Colonic mucosa (tissue), 4 donors: ENCODE results near the gene CST8. TPM values are rescaled to one million over a fixed set of nuclear protein-coding genes. Genes with fewer than 3 reads are reported as not detected.

Experiments used
- DNase-seq: peaks from one replicate; pipeline ENCODE4 v3.0.0-alpha.2; 2020
- H3K27ac ChIP-seq: fragments of 200-600 bp; one replicate; pipeline ENCODE4 v1.8.0; 2021
- H3K27me3 ChIP-seq: fragments of 200-600 bp; one replicate; pipeline ENCODE4 v1.8.0; 2021
- H3K36me3 ChIP-seq: fragments of 200-600 bp; one replicate; pipeline ENCODE4 v1.8.0; 2021
- H3K4me1 ChIP-seq: fragments of 200-600 bp; one replicate; pipeline ENCODE4 v1.8.0; 2021; ENCODE audit warnings: mild to moderate bottlenecking
- H3K4me3 ChIP-seq: fragments of 200-600 bp; one replicate; pipeline ENCODE4 v1.8.0; 2021
- H3K9ac ChIP-seq, 2 donors: one replicate each; pipeline ENCODE4 v1.7.0; 2013; ENCODE audit warnings: control low read depth in 2 of 2, low read depth in 2 of 2, low read length in 2 of 2
- H3K9me3 ChIP-seq: fragments of 200-600 bp; one replicate; pipeline ENCODE4 v1.8.0; 2021
- CTCF ChIP-seq: fragments of 200-600 bp; IDR thresholded peaks from one replicate; pipeline ENCODE4 v1.8.0; 2022; ENCODE audit warnings: antibody characterized with exemption, mild to moderate bottlenecking
- intact Hi-C: fragments of 100-400 bp; cut with DNase I; formaldehyde crosslinking; loops from one replicate; pipeline ENCODE4 v1.14.1; 2022
- total RNA-seq, 2 donors: library from RNA; stranded (reverse); fragmentation: NEBNext Ultra II Directional in 1 of 2; extraction: Animal tissue kit (Norgen Biotek cat#: 25700) in 1 of 2; gene quantifications; one replicate each; pipeline ENCODE4 v1.2.1, GENCODE V29; 2021
- donor health status: healthy.
- donor health status: DM: no; HTN: no; CAD: no.
- donor health status: DM: no; HTN: no; CAD: no.

Gene CST8
- total RNA-seq, 2 donors from 2014 or later: not detected

- DNase-seq: no peak
- intact Hi-C loops: no loop called here
- H3K36me3 ChIP-seq: no peaks in the 10 kb centered on the region
- H3K9ac ChIP-seq: no peak overlapping the region
- no peak overlapping the region for H3K27ac ChIP-seq
- no peaks in the 10 kb centered on the region for H3K27me3 ChIP-seq
- H3K4me3 ChIP-seq: no peak overlapping the region
- no peaks in the 10 kb centered on the region for H3K4me1 ChIP-seq
- no peaks in the 10 kb centered on the region for H3K9me3 ChIP-seq
- no peak for TF ChIP-seq CTCF
These were observed 14.7 kb upstream of the CST8 start for GRCh38 chr20:23476015-23476754.

GRCh38 chr20:23477223-23477622 is 13.7 kb upstream of the CST8 start:
- Histone ChIP-seq H3K27ac (no peak overlapping the region), H3K4me1 (no peaks in the 10 kb centered on the region), H3K9ac (no peak overlapping the region), H3K9me3 (no peaks in the 10 kb centered on the region), H3K36me3 (no peaks in the 10 kb centered on the region), H3K4me3 (no peak overlapping the region), H3K27me3 (no peaks in the 10 kb centered on the region)
- no peak for DNase-seq
- no peak for TF ChIP-seq CTCF
- intact Hi-C loops: no loop called here

GRCh38 chr20:23479043-23479442 is 11.9 kb upstream of the CST8 start:
- no peaks in the 10 kb centered on the region for H3K36me3 ChIP-seq
- H3K27ac ChIP-seq: no peak overlapping the region
- H3K9ac ChIP-seq: no peak overlapping the region
- H3K4me3 ChIP-seq: no peak overlapping the region
- intact Hi-C loops: no loop called here
- no peak for TF ChIP-seq CTCF
- no peak for DNase-seq
- no peaks in the 10 kb centered on the region for H3K4me1 ChIP-seq
- H3K9me3 ChIP-seq: no peaks in the 10 kb centered on the region
- H3K27me3 ChIP-seq: no peaks in the 10 kb centered on the region

GRCh38 chr20:23482138-23482537 is 8.8 kb upstream of the CST8 start:
- DNase-seq: no peak
- no peak overlapping the region for H3K4me3 ChIP-seq
- H3K36me3 ChIP-seq: no peaks in the 10 kb centered on the region
- intact Hi-C loops: no loop called here
- no peak for TF ChIP-seq CTCF
- H3K4me1 ChIP-seq: no peaks in the 10 kb centered on the region
- H3K9me3 ChIP-seq: no peaks in the 10 kb centered on the region
- H3K27ac ChIP-seq: no peak overlapping the region
- H3K9ac ChIP-seq: no peak overlapping the region
- H3K27me3 ChIP-seq: no peaks in the 10 kb centered on the region

GRCh38 chr20:23484081-23484480 is 6.8 kb upstream of the CST8 start:
- no peaks in the 10 kb centered on the region for H3K4me1 ChIP-seq
- H3K36me3 ChIP-seq: no peaks in the 10 kb centered on the region
- no peak overlapping the region for H3K27ac ChIP-seq
- no peak overlapping the region for H3K9ac ChIP-seq
- intact Hi-C loops: no loop called here
- H3K9me3 ChIP-seq: no peaks in the 10 kb centered on the region
- no peak overlapping the region for H3K4me3 ChIP-seq
- TF ChIP-seq CTCF: no peak
- no peak for DNase-seq
- H3K27me3 ChIP-seq: no peaks in the 10 kb centered on the region
